GM12878 (cell line): ENCODE measurements around the gene HES7. TPM values are rescaled to one million over a fixed set of nuclear protein-coding genes. Genes with fewer than 3 reads are reported as not detected.
A peak's percentile ranks its signal among the peaks of the same experiment; 100 is the strongest.

Experiments used
- ATAC-seq: fragments of 200-7000 bp; cut with Tn5 transposase; 3 replicates; pipeline ENCODE4 v1.9.1; 2020; ENCODE audit warnings: mild to moderate bottlenecking, moderate library complexity
- BruUV-seq: library from RNA; stranded (reverse); fragments of 400-500 nt; replicated peaks from 2 replicates; lab custom pipeline; 2021; lab: Mats Ljungman, UMichigan
- CTCF ChIA-PET: fragments of 300-600 bp; sonication (Branson Sonifier 250); formaldehyde crosslinking; extraction: SDS; loops from one replicate; lab custom pipeline; 2021; ENCODE audit warnings: inconsistent platforms; lab: Yijun Ruan, JAX
- POLR2A ChIA-PET: fragments of 350-600 bp; formaldehyde crosslinking; extraction: SDS; loops from one replicate; lab custom pipeline; 2021; ENCODE audit warnings: inconsistent platforms; lab: Charles Lee
- RAD21 ChIA-PET: fragments of 300-600 bp; sonication (Branson Sonifier 250); formaldehyde crosslinking; loops from one replicate; lab custom pipeline; 2023; ENCODE audit warnings: antibody characterized with exemption; ENCODE audit not compliant: unreplicated experiment; lab: Charles Lee
- SMC1A ChIA-PET: fragments of 300-600 bp; sonication (Branson Sonifier 250); formaldehyde crosslinking; loops from one replicate; lab custom pipeline; 2023; ENCODE audit not compliant: unreplicated experiment, uncharacterized antibody; lab: Charles Lee
- DNase-seq: peaks from one replicate; pipeline ENCODE4 v3.0.0-alpha.2; 2011; ENCODE audit warnings: low read depth, low spot score
- FAIRE-seq: peaks from 3 replicates; lab custom pipeline; 2011; peaks lifted over from hg19 to GRCh38; lab: Jason Lieb, UNC
- H2AFZ ChIP-seq: 2 replicates; pipeline ENCODE4 v1.6.0; 2011; ENCODE audit warnings: low read depth, low read length, control low read depth; ENCODE audit not compliant: control insufficient read depth
- H3K27ac ChIP-seq: 2 replicates; pipeline ENCODE4 v1.5.1; 2011; ENCODE audit warnings: control low read depth; ENCODE audit not compliant: control insufficient read depth, insufficient read depth
- H3K27me3 ChIP-seq, 2 experiments: replicated peaks in 1 of 2; 2 replicates each; pipeline versions ENCODE4 v1.6.0 to v1.6.1; 2011; ENCODE audit warnings: low read length in 1 of 2; ENCODE audit not compliant: control insufficient read depth in 2 of 2, insufficient read depth in 2 of 2
- H3K36me3 ChIP-seq, 2 experiments: 2 replicates each; pipeline ENCODE4 v1.5.1; 2011; ENCODE audit warnings: low read length in 1 of 2; ENCODE audit not compliant: control insufficient read depth in 2 of 2, insufficient read depth in 2 of 2
- H3K4me1 ChIP-seq: 2 replicates; pipeline ENCODE4 v1.6.1; 2011; ENCODE audit warnings: mild to moderate bottlenecking, low read length, moderate library complexity, mixed read lengths; ENCODE audit not compliant: control insufficient read depth, insufficient read depth
- H3K4me2 ChIP-seq: 2 replicates; pipeline ENCODE4 v1.6.0; 2011; ENCODE audit warnings: control low read depth; ENCODE audit not compliant: control insufficient read depth, insufficient read depth
- H3K4me3 ChIP-seq: fragments of 200-600 bp; sonication (generic); 2 replicates; pipeline ENCODE4 v1.5.1; 2016
- H3K79me2 ChIP-seq: 2 replicates; pipeline ENCODE4 v1.6.0; 2011; ENCODE audit warnings: low read length; ENCODE audit not compliant: control insufficient read depth, insufficient read depth
- H3K9ac ChIP-seq: 2 replicates; pipeline ENCODE4 v1.8.0; 2011; ENCODE audit warnings: low read length, control low read depth, mixed read lengths; ENCODE audit not compliant: control insufficient read depth, insufficient read depth
- H3K9me3 ChIP-seq: replicated peaks from 3 replicates; pipeline ENCODE4 v1.5.1; 2011; ENCODE audit warnings: mild to moderate bottlenecking, low read length; ENCODE audit not compliant: control insufficient read depth, insufficient read depth
- H4K20me1 ChIP-seq: 2 replicates; pipeline ENCODE4 v1.6.0; 2011; ENCODE audit not compliant: control insufficient read depth, insufficient read depth
- BACH1 ChIP-seq: fragments of 450-650 bp; IDR thresholded peaks from 2 replicates; pipeline ENCODE4 v1.6.1; 2017; ENCODE audit warnings: mild to moderate bottlenecking, borderline replicate concordance
- MTA2 ChIP-seq: fragments of 450-650 bp; IDR thresholded peaks from 2 replicates; pipeline ENCODE4 v1.6.1; 2016; ENCODE audit warnings: low read depth, mild to moderate bottlenecking, moderate library complexity
- SMAD1 ChIP-seq: fragments of 450-650 bp; IDR thresholded peaks from 2 replicates; pipeline ENCODE4 v1.6.1; 2018; ENCODE audit warnings: mild to moderate bottlenecking, low read depth; ENCODE audit not compliant: partially characterized antibody
- ZNF384 ChIP-seq: IDR thresholded peaks from 2 replicates; pipeline ENCODE4 v1.6.1; 2012; ENCODE audit warnings: low read depth, mild to moderate bottlenecking, low read length, improper control_type of control experiment, borderline replicate concordance
- WGBS: methylation state at CpG from one replicate; pipeline ENCODE4 v1.1.6; 2016; ENCODE audit warnings: low lambda C conversion rate; ENCODE audit not compliant: insufficient replicate concordance, insufficient coverage; ENCODE audit errors: missing lambda C conversion rate; 5-methylcytosine and 5-hydroxymethylcytosine counted together
- in situ Hi-C: fragments of 300-500 bp; cut with MboI; formaldehyde crosslinking; loops from 9 replicates; pipeline ENCODE4 v1.14.3; 2018; ENCODE audit warnings: mixed read lengths
- intact Hi-C: fragments of 100-400 bp; cut with micrococcal nuclease; formaldehyde crosslinking; loops from one replicate; pipeline ENCODE4 v1.14.2; 2022; ENCODE audit not compliant: unreplicated experiment
- polyA plus RNA-seq, 11 experiments: library from polyadenylated mRNA; depleted of rRNA in 4 of 11; unstranded in 6 of 11; stranded (reverse) in 5 of 11; fragments of >200 nt; fragmentation: Nextera tagmentation in 4 of 11; fragmentation: Illumina TruSeq in 1 of 11; extraction: Ambion mirVana in 4 of 11; extraction: Trizol in 1 of 11; gene quantifications; 1 replicate in 1 of 11; 2 replicates in 10 of 11; pipeline versions ENCODE4 v1.2.1 to v1.2.3, GENCODE V29; 2011 to 2016; ENCODE audit warnings: inconsistent platforms in 2 of 11, missing spikeins in 2 of 11, low read depth in 1 of 11
- total RNA-seq, 4 experiments: library from RNA; depleted of rRNA in 3 of 4; stranded (reverse); fragments of >200 nt in 3 of 4; fragmentation: Illumina TruSeq in 1 of 4; extraction: Trizol in 1 of 4; gene quantifications; 2 replicates each; pipeline versions ENCODE4 v1.2.1 to v1.2.3, GENCODE V29; 2013 to 2021

HES7 gene
- total and polyA plus RNA-seq, 10 of the 15 experiments (the other 5 are each of a cell fraction or from before 2014, with no cell fraction given) = 0.07 to 1.3 (median 0.63) TPM; not detected in 4

DNA sequence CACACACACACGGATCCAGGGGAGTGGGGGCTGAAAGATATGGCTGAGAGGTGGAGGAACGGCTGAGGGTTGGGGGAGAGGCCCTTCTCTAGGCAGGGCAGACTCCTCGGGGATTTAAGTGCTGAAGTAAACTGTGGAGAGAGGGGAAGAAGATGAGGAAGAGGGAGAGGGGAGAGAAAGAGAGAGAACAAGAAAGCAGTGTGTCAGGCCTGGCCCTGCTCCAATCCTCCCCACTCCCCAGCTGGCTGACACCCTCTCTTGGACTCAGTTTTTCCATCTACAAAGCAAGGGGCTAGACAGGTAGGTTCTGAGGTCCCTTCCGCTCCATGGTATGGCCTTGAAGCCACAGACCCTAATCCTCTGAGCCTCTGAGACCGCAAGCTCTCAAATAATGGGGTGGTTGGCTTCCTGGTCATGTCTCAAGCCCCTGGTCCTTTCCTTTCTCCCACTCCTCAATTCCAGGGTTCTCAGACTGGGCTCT, 36.9 kb upstream of the HES7 start:
- CTCF ChIA-PET = interaction anchor here (0.7 to 2.3 kb wide), 13 partner anchors 11 to 171 kb away, joined by 3 to 11 read pairs (median 5); no protein-coding TSS in a partner anchor
- RAD21 ChIA-PET = interaction anchor here (1.1 to 2.2 kb wide), 5 partner anchors 12 to 61 kb away, joined by 3 to 9 read pairs (median 3); no protein-coding TSS in a partner anchor
- SMC1A ChIA-PET = interaction anchor here (0.6 to 2.7 kb wide), 13 partner anchors 10 to 140 kb away, joined by 3 to 15 read pairs (median 3); no protein-coding TSS in a partner anchor
- in situ Hi-C loops = no loop called here
- BruUV-seq = no TSS peak
- peaks cover 34% of the 10 kb centered on the region for H3K4me1 ChIP-seq
- no peaks in the 10 kb centered on the region for H4K20me1 ChIP-seq
- no peaks in the 10 kb centered on the region for H3K27me3 ChIP-seq
- H3K9me3 ChIP-seq = no peaks in the 10 kb centered on the region
- no peak overlapping the region for H2AFZ ChIP-seq
- peaks cover 0 to 5% of the 10 kb centered on the region in 2 experiments; a peak in 1 of 4 replicates for H3K36me3 ChIP-seq
- POLR2A ChIA-PET = interaction anchor here (0.9 to 2.6 kb wide), 5 partner anchors 9 to 26 kb away, joined by 3 to 12 read pairs (median 4); partner anchors contain the start of gene PER1
- peak overlapping the region; percentile 28 for H3K9ac ChIP-seq
- peak overlapping the region; percentile 34; the same call in 1 of the 2 replicates for H3K27ac ChIP-seq
- ATAC-seq = no peak
- peak overlapping the region; percentile 100 for H3K4me2 ChIP-seq
- 52% methylated on average over 5 of the region's 5 CpGs for WGBS
- TF ChIP-seq MTA2 (no peak), BACH1 (peak; percentile 14; the same call in 1 of the 2 replicates)
- TF ChIP-seq, all 136 proteins: peak for 1
- intact Hi-C loops = loop anchor here (5.0 kb wide), 1 partner anchor 98 kb away; no protein-coding TSS in a partner anchor
- DNase-seq = no peak
- Histone ChIP-seq H3K79me2 (peaks cover 24% of the 10 kb centered on the region), H3K4me3 (peak overlapping the region; percentile 95; the same call in 1 of the 2 replicates)
- FAIRE-seq = no peak

DNA sequence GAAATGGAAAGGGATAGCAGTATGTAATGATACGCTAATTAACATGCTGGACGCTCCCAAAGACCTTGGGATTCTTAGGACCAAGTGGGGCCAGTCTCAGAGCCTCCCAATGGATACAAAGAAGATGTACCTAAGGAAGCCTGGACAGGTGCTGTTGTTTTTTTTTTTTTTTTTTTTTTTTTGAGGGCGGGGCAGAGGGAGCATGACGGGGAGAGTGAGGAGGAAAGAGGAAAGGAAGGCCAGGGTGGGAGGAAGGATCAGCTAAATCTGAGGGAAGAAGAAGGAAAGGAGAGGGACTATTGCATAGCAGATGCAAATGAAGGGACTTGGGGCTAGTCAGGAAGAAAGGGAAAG, 36.3 kb upstream of the HES7 start:
- in situ Hi-C loops = no loop called here
- H3K27me3 ChIP-seq = no peaks in the 10 kb centered on the region
- 96% methylated on average over 2 of the region's 4 CpGs for WGBS

More for the DNA sequence above, 36.3 kb upstream of the HES7 start:
- H3K4me1 ChIP-seq = peaks cover 37% of the 10 kb centered on the region
- no peak overlapping the region for H2AFZ ChIP-seq
- SMC1A ChIA-PET = interaction anchor here (0.6 to 2.7 kb wide), 8 partner anchors 9 to 141 kb away, joined by 3 to 15 read pairs (median 6); no protein-coding TSS in a partner anchor
- POLR2A ChIA-PET = interaction anchor here (0.9 to 1.6 kb wide), 2 partner anchors 8 to 18 kb away, joined by 3 read pairs; partner anchors contain the start of gene PER1
- no peak overlapping the region for H3K27ac ChIP-seq
- FAIRE-seq (no peak), DNase-seq (no peak), ATAC-seq (no peak)
- no peak overlapping the region for H3K9ac ChIP-seq
- no peak overlapping the region for H3K4me3 ChIP-seq
- CTCF ChIA-PET = interaction anchor here (0.6 to 5.3 kb wide), 10 partner anchors 10 to 140 kb away, joined by 3 to 46 read pairs (median 6); partner anchors contain the start of gene HES7
- peaks cover 26% of the 10 kb centered on the region for H3K79me2 ChIP-seq
- TF ChIP-seq SMAD1 (no peak), ZNF384 (peak; percentile 89)
- peaks cover 0 to 5% of the 10 kb centered on the region in 2 experiments; a peak in 1 of 4 replicates for H3K36me3 ChIP-seq
- no TSS peak for BruUV-seq
- RAD21 ChIA-PET = interaction anchor here (1.0 to 1.8 kb wide), 3 partner anchors 13 to 33 kb away, joined by 3 to 6 read pairs (median 3); no protein-coding TSS in a partner anchor
- intact Hi-C loops = loop anchor here (5.0 kb wide), 1 partner anchor 98 kb away; no protein-coding TSS in a partner anchor
- no peaks in the 10 kb centered on the region for H4K20me1 ChIP-seq
- no peak overlapping the region for H3K4me2 ChIP-seq
- no peaks in the 10 kb centered on the region for H3K9me3 ChIP-seq
